ENCODE data around the gene PALM2AKAP2.
A peak's percentile ranks its signal among the peaks of the same experiment; 100 is the strongest.

DNA sequence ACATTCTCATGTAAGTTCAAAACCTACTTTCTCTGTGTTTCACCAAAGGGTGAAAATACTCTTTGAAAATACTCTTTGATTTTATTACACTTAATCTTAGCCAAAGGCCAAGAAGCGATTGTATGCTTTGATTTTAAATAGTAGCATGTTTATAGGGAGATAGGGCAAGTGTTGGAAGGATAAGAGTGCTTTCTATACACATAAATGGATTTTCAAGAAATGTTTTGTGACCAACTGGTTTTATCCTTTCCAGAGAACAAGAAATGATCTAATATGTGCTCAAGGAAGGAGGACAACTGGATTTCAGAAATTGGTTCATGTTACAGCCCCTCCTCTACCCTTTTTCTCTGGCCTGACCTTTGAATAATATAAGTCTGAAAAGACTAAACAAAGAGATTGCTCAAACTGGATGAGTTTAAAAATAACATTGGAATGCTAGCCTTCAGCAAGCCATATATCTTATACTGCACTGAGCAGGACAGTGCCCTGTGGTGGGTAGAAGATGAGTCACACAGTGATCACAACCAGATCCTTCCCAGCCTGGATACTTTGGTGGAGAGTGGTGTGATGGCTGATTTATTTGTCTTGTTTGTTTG is 13.1 kb downstream of the PALM2AKAP2 start:
- TF ChIP-seq CTCF (IDR thresholded peaks at IDR 0.05) = no peak
- no peak for TF ChIP-seq POLR2A (IDR thresholded peaks at IDR 0.05)
- TF ChIP-seq POLR2AphosphoS5 (IDR thresholded peaks at IDR 0.05) = peak; percentile 37 to 54 (median 52)
- no peak for TF ChIP-seq EP300 (IDR thresholded peaks at IDR 0.05; ENCODE audit: low read depth)
